HAP-1 (cell line): Measurements from ENCODE around the gene KNSTRN.

Experiments
- DNase-seq, 2 experiments: peaks; one replicate each; pipeline ENCODE4 v3.0.0-alpha.2; 2016 to 2020; ENCODE audit warnings: low spot score in 2 of 2
- H3K27me3 ChIP-seq: fragments of 250-450 bp; sonication (Bioruptor Pico); 2 replicates; pipeline ENCODE4 v1.5.1; 2020; ENCODE audit warnings: low read depth, mild to moderate bottlenecking, moderate library complexity
- H3K36me3 ChIP-seq: fragments of 250-450 bp; sonication (Bioruptor Pico); replicated peaks from 2 replicates; pipeline ENCODE4 v1.5.1; 2020; ENCODE audit warnings: mild to moderate bottlenecking
- H3K4me1 ChIP-seq: fragments of 250-450 bp; sonication (Bioruptor Pico); 2 replicates; pipeline ENCODE4 v1.5.1; 2020; ENCODE audit warnings: mild to moderate bottlenecking
- H3K4me3 ChIP-seq: fragments of 250-450 bp; sonication (Bioruptor Pico); 2 replicates; pipeline ENCODE4 v1.5.1; 2020; ENCODE audit warnings: mild to moderate bottlenecking, moderate library complexity
- H3K9me3 ChIP-seq: fragments of 250-450 bp; sonication (Bioruptor Pico); 2 replicates; pipeline ENCODE4 v1.5.1; 2020; ENCODE audit warnings: mild to moderate bottlenecking, moderate library complexity
- in situ Hi-C: fragments of 300-500 bp; cut with MboI; formaldehyde crosslinking; loops from 3 replicates; pipeline ENCODE4 v1.14.3; 2020; ENCODE audit warnings: low sequenced_read_pairs, inconsistent platforms, mixed read lengths

KNSTRN gene

GRCh38 chr15:40410476-40410875 is 28.0 kb downstream of the KNSTRN start:
- no peak for DNase-seq
- Histone ChIP-seq H3K4me1 (peaks cover 4% of the 10 kb centered on the region), H3K27me3 (no peaks in the 10 kb centered on the region), H3K36me3 (peaks cover 71% of the 10 kb centered on the region), H3K4me3 (no peak overlapping the region), H3K9me3 (no peaks in the 10 kb centered on the region)
- in situ Hi-C loops, result no loop called here

DNA sequence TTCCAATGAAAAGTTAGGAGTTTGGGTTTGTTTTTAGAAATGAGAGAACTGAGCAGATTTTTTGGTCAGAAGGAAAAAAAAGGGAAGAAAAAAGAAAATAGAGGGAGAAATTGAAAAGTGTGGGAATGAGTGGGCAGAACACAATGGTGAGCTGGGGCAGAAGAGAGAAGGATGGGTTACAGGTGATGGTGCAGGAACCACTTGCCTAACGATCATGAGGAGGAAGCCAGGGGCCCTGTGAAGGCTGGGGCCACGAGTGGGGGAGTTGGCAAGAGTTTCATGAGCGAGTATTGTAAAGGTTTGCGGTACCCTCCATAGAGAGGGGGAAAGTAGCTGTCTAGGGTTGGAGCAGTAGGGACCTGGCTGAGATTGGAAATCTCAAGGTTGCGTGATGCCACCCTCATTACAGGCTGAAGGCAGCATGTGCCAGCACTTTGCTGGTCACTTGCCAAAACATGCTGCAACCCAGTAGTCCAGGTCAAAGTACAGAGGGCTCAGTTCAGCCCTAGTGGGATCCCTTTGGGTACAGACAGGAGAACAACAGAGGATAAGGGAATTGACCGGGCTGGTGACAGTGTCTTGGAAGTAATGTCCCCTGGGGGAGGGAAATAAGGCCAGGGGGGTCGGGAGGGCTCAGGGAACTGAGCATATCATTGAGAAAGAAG is 29.7 kb downstream of the KNSTRN start:
- no peaks in the 10 kb centered on the region for H3K4me1 ChIP-seq
- in situ Hi-C loops, result no loop called here
- no peak overlapping the region for H3K4me3 ChIP-seq
- H3K9me3 ChIP-seq, result no peaks in the 10 kb centered on the region
- no peak for DNase-seq
- no peaks in the 10 kb centered on the region for H3K27me3 ChIP-seq
- H3K36me3 ChIP-seq, result peaks cover 81% of the 10 kb centered on the region

GRCh38 chr15:40413036-40413435 is 30.5 kb downstream of the KNSTRN start:
- Histone ChIP-seq H3K27me3 (no peaks in the 10 kb centered on the region), H3K4me1 (no peaks in the 10 kb centered on the region), H3K9me3 (no peaks in the 10 kb centered on the region), H3K36me3 (peaks cover 77% of the 10 kb centered on the region), H3K4me3 (no peak overlapping the region)
- in situ Hi-C loops, result no loop called here
- no peak for DNase-seq

DNA sequence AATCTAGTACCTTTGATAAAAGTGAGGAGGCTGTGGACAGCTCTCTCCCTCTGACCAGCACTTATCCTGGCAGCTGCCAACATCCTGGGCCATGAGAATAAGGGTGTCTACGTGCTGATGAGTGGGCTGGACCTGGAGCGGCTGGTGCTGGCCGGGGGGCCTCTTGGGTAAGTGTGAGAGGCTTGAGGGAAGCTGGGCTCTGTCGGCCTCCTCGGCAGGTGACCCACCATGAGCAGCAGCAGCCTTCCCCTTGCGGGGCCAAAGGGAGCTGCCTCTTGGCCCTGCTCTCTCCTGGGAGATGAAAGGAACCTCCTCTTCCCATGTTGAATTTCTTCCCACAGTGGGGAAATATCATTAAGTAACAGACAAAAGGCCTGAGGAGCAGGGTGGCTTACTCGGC is 32.3 kb downstream of the KNSTRN start:
- in situ Hi-C loops, result no loop called here
- no peak for DNase-seq
- H3K4me3 ChIP-seq, result no peak overlapping the region
- H3K9me3 ChIP-seq, result no peaks in the 10 kb centered on the region
- H3K36me3 ChIP-seq, result peaks cover 81% of the 10 kb centered on the region
- H3K27me3 ChIP-seq, result no peaks in the 10 kb centered on the region
- no peaks in the 10 kb centered on the region for H3K4me1 ChIP-seq

DNA sequence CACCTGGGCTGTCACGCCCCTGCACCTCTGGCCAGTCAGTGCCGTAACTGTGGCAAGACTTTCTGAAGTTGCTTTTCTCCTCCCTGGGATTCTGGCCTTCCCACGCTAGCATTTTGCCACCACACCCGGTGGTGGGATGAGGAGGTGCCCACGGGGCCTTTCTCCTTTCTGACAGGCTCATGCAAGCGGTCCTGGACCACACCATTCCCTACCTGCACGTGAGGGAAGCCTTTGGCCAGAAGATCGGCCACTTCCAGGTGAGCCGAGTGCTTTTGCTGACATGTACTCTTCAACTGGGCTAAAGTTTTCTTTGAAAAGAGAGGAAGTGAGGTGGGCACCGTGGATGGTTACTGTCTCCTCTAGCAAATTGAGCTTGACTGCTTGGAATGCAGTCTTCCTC is 32.7 kb downstream of the KNSTRN start:
- Histone ChIP-seq H3K4me3 (no peak overlapping the region), H3K36me3 (peaks cover 77% of the 10 kb centered on the region), H3K9me3 (no peaks in the 10 kb centered on the region), H3K27me3 (no peaks in the 10 kb centered on the region), H3K4me1 (no peaks in the 10 kb centered on the region)
- no peak for DNase-seq
- in situ Hi-C loops, result no loop called here

- H3K36me3 ChIP-seq, result peaks cover 69% of the 10 kb centered on the region
- in situ Hi-C loops, result no loop called here
Observed at GRCh38 chr15:40416056-40416455, 33.5 kb downstream of the KNSTRN start.

DNA sequence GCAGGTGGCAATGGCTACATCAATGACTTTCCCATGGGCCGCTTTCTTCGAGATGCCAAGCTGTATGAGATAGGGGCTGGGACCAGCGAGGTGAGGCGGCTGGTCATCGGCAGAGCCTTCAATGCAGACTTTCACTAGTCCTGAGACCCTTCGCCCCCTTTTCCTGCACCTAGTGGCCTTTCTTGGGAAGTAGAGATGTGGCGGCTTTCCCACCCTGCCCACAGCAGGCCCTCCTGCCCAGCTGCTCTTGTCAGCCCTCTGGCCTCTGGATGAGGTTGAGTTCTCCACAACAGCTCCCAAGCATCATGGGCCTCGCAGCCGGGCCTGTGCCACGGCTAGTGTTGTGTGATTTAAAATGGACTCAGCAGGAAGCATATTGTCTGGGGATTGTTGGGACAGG is 35.6 kb downstream of the KNSTRN start:
- DNase-seq, result no peak
- H3K9me3 ChIP-seq, result no peaks in the 10 kb centered on the region
- H3K4me1 ChIP-seq, result peaks cover 8% of the 10 kb centered on the region; the same call in 1 of the 2 replicates
- H3K36me3 ChIP-seq, result peaks cover 51% of the 10 kb centered on the region
- in situ Hi-C loops, result no loop called here
- no peak overlapping the region for H3K4me3 ChIP-seq
- H3K27me3 ChIP-seq, result no peaks in the 10 kb centered on the region

More at GRCh38 chr15:40416056-40416455, 33.5 kb downstream of the KNSTRN start:
- H3K9me3 ChIP-seq, result no peaks in the 10 kb centered on the region
- H3K27me3 ChIP-seq, result no peaks in the 10 kb centered on the region
- no peak overlapping the region for H3K4me3 ChIP-seq
- no peaks in the 10 kb centered on the region for H3K4me1 ChIP-seq
- no peak for DNase-seq

DNA sequence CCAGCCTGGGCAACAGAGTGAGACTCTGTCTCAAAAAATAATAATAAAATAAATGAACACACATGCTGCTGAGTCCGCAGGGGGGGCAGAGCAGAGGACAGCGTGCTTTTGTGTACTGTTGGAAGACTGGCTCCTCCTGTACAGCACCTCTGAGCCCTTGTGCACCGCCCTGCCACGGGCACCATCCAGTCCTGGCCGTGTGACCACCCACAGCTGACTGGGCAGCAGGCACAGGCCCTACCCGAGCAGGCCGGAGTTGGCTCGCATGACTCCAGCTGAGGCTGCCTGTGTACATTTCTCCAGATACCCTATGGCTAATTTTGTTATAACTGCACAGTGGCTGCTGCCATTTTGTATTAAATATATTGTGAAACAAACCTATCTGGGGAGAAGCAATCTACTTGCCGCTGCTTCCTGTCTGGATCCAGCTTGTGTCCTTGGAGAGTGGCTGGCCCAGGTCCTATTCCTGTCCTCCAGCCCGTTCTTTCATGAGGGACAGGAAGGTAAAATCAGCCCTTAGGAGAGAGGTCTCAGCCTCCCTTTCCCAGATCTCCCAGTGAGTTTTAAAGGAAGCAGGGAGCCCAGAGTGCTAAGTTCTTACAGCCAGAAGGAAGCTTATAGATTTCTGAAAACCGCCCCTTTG is 37.7 kb downstream of the KNSTRN start:
- DNase-seq, result no peak
- peaks cover 30% of the 10 kb centered on the region for H3K36me3 ChIP-seq
- no peaks in the 10 kb centered on the region for H3K9me3 ChIP-seq
- no peak overlapping the region for H3K4me3 ChIP-seq
- in situ Hi-C loops, result no loop called here
- H3K4me1 ChIP-seq, result peaks cover 8% of the 10 kb centered on the region; the same call in 1 of the 2 replicates
- H3K27me3 ChIP-seq, result no peaks in the 10 kb centered on the region

- in situ Hi-C loops, result no loop called here
- no peak overlapping the region for H3K4me3 ChIP-seq
- peaks cover 8% of the 10 kb centered on the region; the same call in 1 of the 2 replicates for H3K4me1 ChIP-seq
- no peaks in the 10 kb centered on the region for H3K27me3 ChIP-seq
- peak in 1 of 2 experiments; percentile 28 for DNase-seq
- no peaks in the 10 kb centered on the region for H3K9me3 ChIP-seq
- peaks cover 24% of the 10 kb centered on the region for H3K36me3 ChIP-seq
Observed at GRCh38 chr15:40420793-40421192, 38.3 kb downstream of the KNSTRN start.

DNA sequence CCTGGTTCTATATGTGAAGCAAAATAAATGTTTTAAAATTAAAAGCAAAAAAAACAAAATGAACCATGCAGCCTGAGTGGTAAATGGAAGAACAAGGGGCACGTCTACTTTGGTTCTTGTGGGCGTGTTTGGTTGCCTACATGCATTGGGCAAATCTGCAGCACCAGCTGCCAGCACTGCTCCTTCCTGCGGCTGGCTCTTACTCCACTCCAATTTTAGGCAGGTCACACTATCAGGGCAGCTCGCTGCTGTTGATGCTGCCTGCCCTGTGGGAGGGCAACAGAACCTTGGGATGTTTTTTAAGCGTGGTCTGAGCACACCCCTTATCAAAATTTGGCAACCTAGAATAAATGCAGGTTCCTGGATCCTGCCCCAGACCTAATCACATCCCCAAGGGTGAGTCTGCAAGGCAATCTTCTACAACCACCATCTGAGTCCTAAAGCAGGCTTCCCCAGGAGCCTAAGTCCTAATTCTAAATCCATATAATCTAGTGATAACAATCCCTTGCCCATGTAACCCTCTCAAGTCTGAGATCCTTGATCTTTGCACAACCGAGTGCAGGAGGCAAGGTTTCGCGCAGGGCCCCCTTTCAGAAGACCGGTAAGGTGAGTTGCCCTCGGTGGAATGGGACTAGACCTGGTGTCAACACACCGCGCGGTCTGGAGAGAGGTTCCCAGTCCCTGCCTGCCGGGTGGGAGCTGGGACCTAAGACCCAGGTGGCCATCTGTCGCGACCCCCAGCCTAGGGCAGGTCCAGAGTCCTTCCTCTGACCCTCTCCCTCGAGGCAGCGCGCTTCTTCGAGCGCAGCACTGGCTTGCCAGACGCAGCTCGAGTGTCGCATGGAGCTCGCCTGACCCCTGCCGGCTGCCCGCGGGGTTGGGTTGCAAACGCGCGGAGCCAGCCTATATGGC is 39.0 kb downstream of the KNSTRN start:
- peak; percentile 36 to 87 for DNase-seq
- peaks cover 8% of the 10 kb centered on the region; the same call in 1 of the 2 replicates for H3K4me1 ChIP-seq
- in situ Hi-C loops, result no loop called here
- no peaks in the 10 kb centered on the region for H3K9me3 ChIP-seq
- H3K4me3 ChIP-seq, result no peak overlapping the region
- H3K36me3 ChIP-seq, result peaks cover 17% of the 10 kb centered on the region
- H3K27me3 ChIP-seq, result no peaks in the 10 kb centered on the region

- in situ Hi-C loops, result no loop called here
- Histone ChIP-seq H3K36me3 (no peaks in the 10 kb centered on the region), H3K9me3 (no peaks in the 10 kb centered on the region), H3K27me3 (no peaks in the 10 kb centered on the region), H3K4me1 (peaks cover 8% of the 10 kb centered on the region; the same call in 1 of the 2 replicates), H3K4me3 (no peak overlapping the region)
- DNase-seq, result no peak
Observed at GRCh38 chr15:40424483-40425115, 42.1 kb downstream of the KNSTRN start.

GRCh38 chr15:40425681-40426080 is 43.2 kb downstream of the KNSTRN start:
- in situ Hi-C loops, result no loop called here
- Histone ChIP-seq H3K9me3 (no peaks in the 10 kb centered on the region), H3K27me3 (no peaks in the 10 kb centered on the region), H3K4me1 (peaks cover 8% of the 10 kb centered on the region; the same call in 1 of the 2 replicates), H3K36me3 (no peaks in the 10 kb centered on the region), H3K4me3 (no peak overlapping the region)
- no peak for DNase-seq

DNA sequence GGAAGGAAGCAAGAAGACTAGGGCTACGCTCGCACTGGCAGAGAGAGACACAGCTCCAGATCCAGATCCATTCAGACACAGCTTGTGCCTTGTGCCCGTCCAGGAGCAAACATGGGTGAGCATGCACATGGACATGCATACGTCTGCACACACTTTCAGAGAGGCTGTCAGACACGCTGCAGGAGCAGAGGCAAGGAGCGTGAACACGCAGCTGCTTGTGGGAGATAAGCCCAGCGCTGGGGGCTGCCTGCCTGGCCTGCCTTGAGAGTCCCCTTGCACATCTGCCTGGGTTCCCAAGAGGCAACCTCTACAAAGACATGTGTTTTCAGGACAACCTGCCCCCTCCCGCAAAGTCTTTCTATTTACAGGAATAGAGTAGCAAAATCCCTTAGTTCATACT is 44.7 kb downstream of the KNSTRN start:
- Histone ChIP-seq H3K9me3 (no peaks in the 10 kb centered on the region), H3K36me3 (no peaks in the 10 kb centered on the region), H3K4me1 (no peaks in the 10 kb centered on the region), H3K4me3 (no peak overlapping the region), H3K27me3 (no peaks in the 10 kb centered on the region)
- DNase-seq, result no peak
- in situ Hi-C loops, result no loop called here
